Panc1 (cell line): ENCODE data around the gene CCDC61. TPM values are rescaled to one million over a fixed set of nuclear protein-coding genes. Genes with fewer than 3 reads are reported as not detected.

Experiments
- ATAC-seq: fragments of 200-7000 bp; cut with Tn5 transposase; 2 replicates; pipeline ENCODE4 v1.9.1; 2020; ENCODE audit warnings: mild to moderate bottlenecking, moderate library complexity
- BruUV-seq: library from RNA; stranded (reverse); fragments of 400-500 nt; replicated peaks from 2 replicates; lab custom pipeline; 2021; lab: Mats Ljungman, UMichigan
- CTCF ChIA-PET: fragments of 300-600 bp; sonication (Branson Sonifier 250); formaldehyde crosslinking; loops from one replicate; lab custom pipeline; 2022; ENCODE audit warnings: antibody characterized with exemption; lab: Charles Lee
- POLR2A ChIA-PET: fragments of 300-600 bp; sonication (Branson Sonifier 250); formaldehyde crosslinking; loops from one replicate; lab custom pipeline; 2022; ENCODE audit warnings: antibody characterized with exemption; lab: Charles Lee
- DNase-seq: peaks from one replicate; pipeline ENCODE4 v3.0.0-alpha.2; 2010; ENCODE audit warnings: low read depth, low spot score
- H3K27ac ChIP-seq: 2 replicates; pipeline ENCODE4 v1.5.1; 2011; ENCODE audit warnings: mild to moderate bottlenecking, low read length, inconsistent platforms
- H3K27me3 ChIP-seq: fragments of 200-500 bp; sonication (Bioruptor generic); 2 replicates; pipeline ENCODE4 v1.6.0; 2014; ENCODE audit warnings: low read length, inconsistent platforms; ENCODE audit not compliant: control insufficient read depth, insufficient read depth
- H3K36me3 ChIP-seq: fragments of 200-500 bp; sonication (Bioruptor generic); 2 replicates; pipeline ENCODE4 v1.5.1; 2014; ENCODE audit warnings: inconsistent platforms, mild to moderate bottlenecking, low read length, moderate library complexity; ENCODE audit not compliant: control insufficient read depth, insufficient read depth
- H3K4me1 ChIP-seq: 2 replicates; pipeline ENCODE4 v1.5.1; 2011; ENCODE audit warnings: inconsistent platforms, mild to moderate bottlenecking, low read length, moderate library complexity; ENCODE audit not compliant: control insufficient read depth, insufficient read depth
- H3K4me3 ChIP-seq, 2 experiments: 2 replicates each; pipeline ENCODE4 v1.5.1; 2011 to 2012; ENCODE audit warnings: low read depth in 2 of 2, low read length in 2 of 2, mild to moderate bottlenecking in 2 of 2, inconsistent platforms in 1 of 2, moderate library complexity in 1 of 2
- H3K9me3 ChIP-seq: fragments of 200-500 bp; sonication (Bioruptor generic); 2 replicates; pipeline ENCODE4 v1.5.1; 2014; ENCODE audit warnings: low read depth, mild to moderate bottlenecking, inconsistent platforms, low read length, moderate library complexity; ENCODE audit not compliant: control insufficient read depth, insufficient read depth
- POLR2AphosphoS5 ChIP-seq: IDR thresholded peaks from 2 replicates; pipeline ENCODE4 v1.6.1; 2012; ENCODE audit warnings: mild to moderate bottlenecking, low read depth, low read length, moderate library complexity
- REST ChIP-seq, 2 experiments: IDR thresholded peaks; 2 replicates each; pipeline ENCODE4 v1.6.1; 2011 to 2012; ENCODE audit warnings: low read depth in 2 of 2, control low read depth in 1 of 2, low read length in 1 of 2, mild to moderate bottlenecking in 1 of 2, moderate library complexity in 1 of 2; ENCODE audit not compliant: insufficient read depth in 1 of 2
- SIN3A ChIP-seq: IDR thresholded peaks from 2 replicates; pipeline ENCODE4 v1.6.1; 2012; ENCODE audit warnings: low read depth, mild to moderate bottlenecking, low read length, moderate library complexity, borderline replicate concordance; ENCODE audit not compliant: insufficient read depth
- TCF7L2 ChIP-seq: IDR thresholded peaks from 2 replicates; pipeline ENCODE4 v1.6.1; 2011; ENCODE audit warnings: mild to moderate bottlenecking, low read depth, low read length, inconsistent platforms
- in situ Hi-C: cut with HindIII; loops from 2 replicates; pipeline ENCODE4 v1.10.0; 2016; ENCODE audit warnings: low sequenced_read_pairs, low pct_unique_long_range_greater_than_20kb
- intact Hi-C: fragments of 100-400 bp; cut with micrococcal nuclease; formaldehyde crosslinking; loops from one replicate; pipeline ENCODE4 v1.10.0; 2022; ENCODE audit not compliant: unreplicated experiment
- total RNA-seq: library from RNA; stranded (reverse); gene quantifications from one replicate; pipeline ENCODE4 v1.2.1, GENCODE V29; 2021; ENCODE audit not compliant: unreplicated experiment
- TF ChIP-seq, protein P1 (sequence below): fragments of 450-650 bp; IDR thresholded peaks from 2 replicates; pipeline ENCODE4 v1.5.1; 2017; ENCODE audit warnings: mild to moderate bottlenecking

The CCDC61 gene
- total RNA-seq, 1 experiment from 2014 or later, result 17.9 TPM

DNA sequence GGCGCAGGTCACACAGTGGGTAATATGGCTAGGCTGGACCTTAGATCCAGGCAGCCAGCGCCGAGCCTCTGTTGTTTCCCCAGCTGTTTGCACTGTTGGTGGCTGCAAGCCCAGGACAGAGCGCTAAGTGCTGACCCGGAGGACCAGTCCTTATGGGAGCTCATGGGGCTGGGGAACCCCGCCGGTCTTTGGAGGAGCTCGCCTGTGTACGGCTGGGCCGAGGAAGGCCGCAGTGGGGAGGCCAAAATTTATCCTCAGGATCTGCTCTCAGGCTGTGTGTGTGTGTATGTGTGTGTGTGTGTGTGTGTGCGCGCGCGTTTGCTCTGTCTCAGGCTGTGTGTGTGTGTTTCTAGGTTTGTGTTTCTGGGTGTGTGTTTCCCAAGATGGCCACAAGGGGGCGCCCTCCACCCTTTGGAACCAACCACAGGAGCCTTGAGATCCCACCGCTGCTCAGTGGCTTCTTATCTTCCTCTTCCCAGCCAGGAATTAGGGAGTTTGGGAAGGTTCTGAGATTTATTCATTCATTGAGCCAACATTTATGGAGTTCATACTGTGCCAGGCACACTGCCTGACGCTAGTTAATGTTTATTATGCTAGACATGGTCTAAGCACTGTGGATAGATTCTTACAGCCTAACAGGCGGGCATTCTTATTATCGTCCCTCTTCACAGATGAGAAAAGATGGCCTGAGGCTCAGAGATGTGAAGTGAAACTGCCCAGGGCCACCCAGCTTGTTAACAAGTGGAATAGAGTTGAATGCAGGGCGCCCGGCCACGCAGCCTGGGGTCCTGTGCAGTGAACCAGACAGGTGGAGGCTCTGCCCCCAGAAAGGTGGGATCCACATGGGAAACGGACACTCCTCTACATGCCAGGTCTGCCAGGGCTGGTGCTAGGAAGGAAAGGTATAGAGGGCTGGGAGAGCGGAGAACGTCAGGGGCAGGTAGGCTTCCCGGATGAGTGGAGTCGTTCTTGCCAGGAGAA lies 14.6 kb downstream of the CCDC61 start:
- Histone ChIP-seq H3K27ac (no peak overlapping the region), H3K9me3 (no peaks in the 10 kb centered on the region), H3K4me1 (peaks cover 3% of the 10 kb centered on the region; the same call in 1 of the 2 replicates), H3K27me3 (no peaks in the 10 kb centered on the region), H3K36me3 (no peaks in the 10 kb centered on the region), H3K4me3 (no peak overlapping the region)
- DNase-seq (no peak), ATAC-seq (peak; percentile 89)
- ChIA-PET POLR2A (no interaction called here), CTCF (no interaction called here)
- in situ Hi-C loops, result no loop called here
- TF ChIP-seq POLR2AphosphoS5 (no peak), REST (IDR thresholded peaks at IDR 0.05; ENCODE audit: insufficient read depth in 1 of 2, low read depth in 2 of 2, low read length in 1 of 2) (no peak), TCF7L2 (no peak), SIN3A (no peak)
- TF ChIP-seq, protein P1, sequence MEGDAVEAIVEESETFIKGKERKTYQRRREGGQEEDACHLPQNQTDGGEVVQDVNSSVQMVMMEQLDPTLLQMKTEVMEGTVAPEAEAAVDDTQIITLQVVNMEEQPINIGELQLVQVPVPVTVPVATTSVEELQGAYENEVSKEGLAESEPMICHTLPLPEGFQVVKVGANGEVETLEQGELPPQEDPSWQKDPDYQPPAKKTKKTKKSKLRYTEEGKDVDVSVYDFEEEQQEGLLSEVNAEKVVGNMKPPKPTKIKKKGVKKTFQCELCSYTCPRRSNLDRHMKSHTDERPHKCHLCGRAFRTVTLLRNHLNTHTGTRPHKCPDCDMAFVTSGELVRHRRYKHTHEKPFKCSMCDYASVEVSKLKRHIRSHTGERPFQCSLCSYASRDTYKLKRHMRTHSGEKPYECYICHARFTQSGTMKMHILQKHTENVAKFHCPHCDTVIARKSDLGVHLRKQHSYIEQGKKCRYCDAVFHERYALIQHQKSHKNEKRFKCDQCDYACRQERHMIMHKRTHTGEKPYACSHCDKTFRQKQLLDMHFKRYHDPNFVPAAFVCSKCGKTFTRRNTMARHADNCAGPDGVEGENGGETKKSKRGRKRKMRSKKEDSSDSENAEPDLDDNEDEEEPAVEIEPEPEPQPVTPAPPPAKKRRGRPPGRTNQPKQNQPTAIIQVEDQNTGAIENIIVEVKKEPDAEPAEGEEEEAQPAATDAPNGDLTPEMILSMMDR, result peak; percentile 90
- intact Hi-C loops, result no loop called here
- no TSS peak for BruUV-seq

DNA sequence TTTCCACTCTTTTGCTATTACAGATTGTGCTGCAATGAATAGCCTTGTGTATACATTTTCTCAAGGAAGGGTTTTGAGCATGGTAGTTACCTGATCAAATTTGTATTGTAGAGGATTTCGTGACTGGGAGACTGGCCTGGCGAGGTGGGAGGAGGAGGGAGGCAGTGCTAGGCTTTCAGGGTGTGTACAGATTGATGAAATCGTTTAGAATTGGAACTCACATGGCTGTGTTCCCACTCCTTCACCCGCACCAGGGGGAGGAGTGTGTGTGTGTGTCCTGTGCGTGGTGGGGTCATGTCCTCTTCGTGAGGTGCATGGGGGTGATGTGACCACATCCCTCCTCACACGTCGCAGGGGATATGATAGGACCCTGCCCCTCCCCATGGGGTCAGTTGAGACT lies 19.3 kb downstream of the CCDC61 start:
- DNase-seq (no peak), ATAC-seq (no peak)
- intact Hi-C loops, result no loop called here
- H3K27ac ChIP-seq, result peak overlapping the region; percentile 54; the same call in 1 of the 2 replicates
- in situ Hi-C loops, result no loop called here
- H3K4me1 ChIP-seq, result peaks cover 3% of the 10 kb centered on the region; the same call in 1 of the 2 replicates
- no TSS peak for BruUV-seq
- H3K9me3 ChIP-seq, result no peaks in the 10 kb centered on the region
- TF ChIP-seq POLR2AphosphoS5, result no peak
- TF ChIP-seq, protein P1, result no peak
- no peak for TF ChIP-seq SIN3A
- TF ChIP-seq TCF7L2, result no peak
- no peak for TF ChIP-seq REST (IDR thresholded peaks at IDR 0.05; ENCODE audit: insufficient read depth in 1 of 2, low read depth in 2 of 2, low read length in 1 of 2)
- H3K4me3 ChIP-seq, result peak overlapping the region; percentile 32 to 45
- no peaks in the 10 kb centered on the region for H3K27me3 ChIP-seq
- ChIA-PET POLR2A (interaction anchor here (0.5 kb wide), 1 partner anchor 114 kb away, joined by 10 read pairs; no protein-coding TSS in a partner anchor), CTCF (interaction anchor here (0.6 kb wide), 1 partner anchor 67 kb away, joined by 6 read pairs; no protein-coding TSS in a partner anchor)
- H3K36me3 ChIP-seq, result no peaks in the 10 kb centered on the region
